GM23338 (cell line): ENCODE data around the gene MAGI3.

Source experiments
- EZH2phosphoT487 ChIP-seq: fragments of 200-600 bp; sonication (generic); IDR thresholded peaks from one replicate; pipeline ENCODE4 v1.8.1; 2018; ENCODE audit warnings: antibody characterized with exemption; ENCODE audit not compliant: unreplicated experiment
- JUNB ChIP-seq: IDR thresholded peaks from one replicate; pipeline ENCODE4 v1.6.1; 2016; ENCODE audit warnings: antibody characterized with exemption; ENCODE audit not compliant: unreplicated experiment
- TF ChIP-seq, protein P1 (sequence below), 2 experiments: fragments of 200-600 bp in 1 of 2; sonication (generic) in 1 of 2; conservative IDR thresholded peaks; 2 replicates each; pipeline versions ENCODE4 v1.5.1 to v1.6.1; 2016 to 2017; ENCODE audit warnings: antibody characterized with exemption in 2 of 2, low read depth in 2 of 2, mild to moderate bottlenecking in 2 of 2, moderate library complexity in 1 of 2
- TF ChIP-seq, protein P2 (sequence below): IDR thresholded peaks from one replicate; pipeline ENCODE4 v1.6.1; 2018; ENCODE audit warnings: antibody characterized with exemption; ENCODE audit not compliant: unreplicated experiment

DNA sequence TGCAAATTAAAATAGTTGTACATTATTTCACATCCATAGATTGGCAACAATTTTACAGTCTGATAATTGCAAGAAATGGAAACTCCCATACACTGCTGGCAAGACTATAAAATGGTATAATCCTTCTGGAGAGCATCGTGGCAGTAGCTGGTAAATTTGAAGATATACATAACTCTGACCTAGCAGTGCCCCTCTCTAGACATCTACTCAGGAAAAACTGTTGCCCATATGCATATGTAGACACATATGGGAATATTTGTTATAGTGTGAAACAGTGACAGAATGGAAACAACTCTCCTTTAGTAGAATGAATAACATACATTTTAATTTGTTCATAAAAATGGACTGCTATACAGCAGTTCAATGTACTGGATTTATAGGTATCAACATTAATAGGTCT, 191.8 kb downstream of the MAGI3 start:
- TF ChIP-seq, protein P1, sequence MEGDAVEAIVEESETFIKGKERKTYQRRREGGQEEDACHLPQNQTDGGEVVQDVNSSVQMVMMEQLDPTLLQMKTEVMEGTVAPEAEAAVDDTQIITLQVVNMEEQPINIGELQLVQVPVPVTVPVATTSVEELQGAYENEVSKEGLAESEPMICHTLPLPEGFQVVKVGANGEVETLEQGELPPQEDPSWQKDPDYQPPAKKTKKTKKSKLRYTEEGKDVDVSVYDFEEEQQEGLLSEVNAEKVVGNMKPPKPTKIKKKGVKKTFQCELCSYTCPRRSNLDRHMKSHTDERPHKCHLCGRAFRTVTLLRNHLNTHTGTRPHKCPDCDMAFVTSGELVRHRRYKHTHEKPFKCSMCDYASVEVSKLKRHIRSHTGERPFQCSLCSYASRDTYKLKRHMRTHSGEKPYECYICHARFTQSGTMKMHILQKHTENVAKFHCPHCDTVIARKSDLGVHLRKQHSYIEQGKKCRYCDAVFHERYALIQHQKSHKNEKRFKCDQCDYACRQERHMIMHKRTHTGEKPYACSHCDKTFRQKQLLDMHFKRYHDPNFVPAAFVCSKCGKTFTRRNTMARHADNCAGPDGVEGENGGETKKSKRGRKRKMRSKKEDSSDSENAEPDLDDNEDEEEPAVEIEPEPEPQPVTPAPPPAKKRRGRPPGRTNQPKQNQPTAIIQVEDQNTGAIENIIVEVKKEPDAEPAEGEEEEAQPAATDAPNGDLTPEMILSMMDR (conservative IDR thresholded peaks at IDR 0.05; ENCODE audit: low read depth in 2 of 2): no peak
- TF ChIP-seq JUNB: no peak
- TF ChIP-seq, protein P2, sequence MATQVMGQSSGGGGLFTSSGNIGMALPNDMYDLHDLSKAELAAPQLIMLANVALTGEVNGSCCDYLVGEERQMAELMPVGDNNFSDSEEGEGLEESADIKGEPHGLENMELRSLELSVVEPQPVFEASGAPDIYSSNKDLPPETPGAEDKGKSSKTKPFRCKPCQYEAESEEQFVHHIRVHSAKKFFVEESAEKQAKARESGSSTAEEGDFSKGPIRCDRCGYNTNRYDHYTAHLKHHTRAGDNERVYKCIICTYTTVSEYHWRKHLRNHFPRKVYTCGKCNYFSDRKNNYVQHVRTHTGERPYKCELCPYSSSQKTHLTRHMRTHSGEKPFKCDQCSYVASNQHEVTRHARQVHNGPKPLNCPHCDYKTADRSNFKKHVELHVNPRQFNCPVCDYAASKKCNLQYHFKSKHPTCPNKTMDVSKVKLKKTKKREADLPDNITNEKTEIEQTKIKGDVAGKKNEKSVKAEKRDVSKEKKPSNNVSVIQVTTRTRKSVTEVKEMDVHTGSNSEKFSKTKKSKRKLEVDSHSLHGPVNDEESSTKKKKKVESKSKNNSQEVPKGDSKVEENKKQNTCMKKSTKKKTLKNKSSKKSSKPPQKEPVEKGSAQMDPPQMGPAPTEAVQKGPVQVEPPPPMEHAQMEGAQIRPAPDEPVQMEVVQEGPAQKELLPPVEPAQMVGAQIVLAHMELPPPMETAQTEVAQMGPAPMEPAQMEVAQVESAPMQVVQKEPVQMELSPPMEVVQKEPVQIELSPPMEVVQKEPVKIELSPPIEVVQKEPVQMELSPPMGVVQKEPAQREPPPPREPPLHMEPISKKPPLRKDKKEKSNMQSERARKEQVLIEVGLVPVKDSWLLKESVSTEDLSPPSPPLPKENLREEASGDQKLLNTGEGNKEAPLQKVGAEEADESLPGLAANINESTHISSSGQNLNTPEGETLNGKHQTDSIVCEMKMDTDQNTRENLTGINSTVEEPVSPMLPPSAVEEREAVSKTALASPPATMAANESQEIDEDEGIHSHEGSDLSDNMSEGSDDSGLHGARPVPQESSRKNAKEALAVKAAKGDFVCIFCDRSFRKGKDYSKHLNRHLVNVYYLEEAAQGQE: no peak
- TF ChIP-seq EZH2phosphoT487: no peak
